ENCODE measurements around the gene FAM177A1. TPM values are rescaled to one million over a fixed set of nuclear protein-coding genes. Genes with fewer than 3 reads are reported as not detected.
"Not testable (repeated sequence)": the region's sequence is repeated elsewhere in the genome, so short reads cannot be mapped to it uniquely, and the experiment has no call there.

Gene FAM177A1
- total RNA-seq, 2 donors from 2014 or later: 45.1 to 52.0 TPM

GRCh38 chr14:35044939-35045797, 904 bp upstream of the FAM177A1 start:
- Mint-ChIP-seq H3K27me3 (no peaks in the 10 kb centered on the region), H3K4me1 (peaks cover 16% of the 10 kb centered on the region), H3K9me3 (no peaks in the 10 kb centered on the region), H3K4me3 (peak overlapping the region; percentile 97), H3K36me3 (ENCODE audit: low read depth) (peaks cover 17% of the 10 kb centered on the region), H3K27ac (peak overlapping the region; percentile 99)
- ATAC-seq (replicated peaks): no peak

- no peaks in the 10 kb centered on the region for H3K9me3 Mint-ChIP-seq
- peaks cover 22% of the 10 kb centered on the region for H3K36me3 Mint-ChIP-seq (ENCODE audit: low read depth)
- peak overlapping the region; percentile 99 for H3K27ac Mint-ChIP-seq
- H3K4me1 Mint-ChIP-seq: peaks cover 16% of the 10 kb centered on the region
- H3K4me3 Mint-ChIP-seq: peak overlapping the region; percentile 97
- ATAC-seq (replicated peaks): no peak
- H3K27me3 Mint-ChIP-seq: no peaks in the 10 kb centered on the region
These were observed 349 bp upstream of the FAM177A1 start for GRCh38 chr14:35045798-35046047.

- Mint-ChIP-seq H3K4me1 (peaks cover 16% of the 10 kb centered on the region), H3K9me3 (no peaks in the 10 kb centered on the region), H3K36me3 (ENCODE audit: low read depth) (peaks cover 34% of the 10 kb centered on the region), H3K27ac (peak overlapping the region; percentile 99), H3K27me3 (no peaks in the 10 kb centered on the region), H3K4me3 (peak overlapping the region; percentile 97)
- peak; percentile 27 for ATAC-seq (replicated peaks)
These were observed 872 bp downstream of the FAM177A1 start for GRCh38 chr14:35046751-35047536.

GRCh38 chr14:35047976-35048513, 2.0 kb downstream of the FAM177A1 start:
- Mint-ChIP-seq H3K4me3 (peak overlapping the region; percentile 97), H3K27me3 (no peaks in the 10 kb centered on the region), H3K36me3 (ENCODE audit: low read depth) (peaks cover 45% of the 10 kb centered on the region), H3K27ac (no peak overlapping the region), H3K4me1 (peaks cover 16% of the 10 kb centered on the region), H3K9me3 (no peaks in the 10 kb centered on the region)
- ATAC-seq (replicated peaks): no peak

- Mint-ChIP-seq H3K4me1 (peaks cover 7% of the 10 kb centered on the region), H3K27ac (no peak overlapping the region), H3K4me3 (no peak overlapping the region), H3K27me3 (no peaks in the 10 kb centered on the region), H3K36me3 (ENCODE audit: low read depth) (peaks cover 64% of the 10 kb centered on the region), H3K9me3 (no peaks in the 10 kb centered on the region)
- no peak for ATAC-seq (replicated peaks)
These were observed 4.6 kb downstream of the FAM177A1 start for GRCh38 chr14:35050652-35051051.

GRCh38 chr14:35051796-35052195, 5.7 kb downstream of the FAM177A1 start:
- H3K36me3 Mint-ChIP-seq (ENCODE audit: low read depth): peaks cover 75% of the 10 kb centered on the region
- no peak for ATAC-seq (replicated peaks)
- H3K9me3 Mint-ChIP-seq: no peaks in the 10 kb centered on the region
- no peak overlapping the region for H3K4me3 Mint-ChIP-seq
- no peaks in the 10 kb centered on the region for H3K27me3 Mint-ChIP-seq
- H3K4me1 Mint-ChIP-seq: peaks cover 8% of the 10 kb centered on the region
- H3K27ac Mint-ChIP-seq: peak overlapping the region; percentile 33

GRCh38 chr14:35052637-35053036, 6.6 kb downstream of the FAM177A1 start:
- no peaks in the 10 kb centered on the region for H3K27me3 Mint-ChIP-seq
- no peaks in the 10 kb centered on the region for H3K9me3 Mint-ChIP-seq
- no peak overlapping the region for H3K4me3 Mint-ChIP-seq
- ATAC-seq (replicated peaks): no peak
- no peak overlapping the region for H3K27ac Mint-ChIP-seq
- peaks cover 82% of the 10 kb centered on the region for H3K36me3 Mint-ChIP-seq (ENCODE audit: low read depth)
- H3K4me1 Mint-ChIP-seq: peaks cover 11% of the 10 kb centered on the region

GRCh38 chr14:35061113-35061791, 15.2 kb downstream of the FAM177A1 start:
- not testable (repeated sequence) for H3K9me3 Mint-ChIP-seq; ATAC-seq (replicated peaks); H3K4me3 Mint-ChIP-seq; H3K27me3 Mint-ChIP-seq; H3K4me1 Mint-ChIP-seq; H3K27ac Mint-ChIP-seq
- H3K36me3 Mint-ChIP-seq (ENCODE audit: low read depth): peaks cover 71% of the 10 kb centered on the region

GRCh38 chr14:35065731-35066130, 19.7 kb downstream of the FAM177A1 start:
- H3K4me3 Mint-ChIP-seq; H3K9me3 Mint-ChIP-seq; H3K27me3 Mint-ChIP-seq; H3K27ac Mint-ChIP-seq; ATAC-seq (replicated peaks); H3K4me1 Mint-ChIP-seq: not testable (repeated sequence)
- peaks cover 62% of the 10 kb centered on the region for H3K36me3 Mint-ChIP-seq (ENCODE audit: low read depth)

GRCh38 chr14:35068238-35069012, 22.4 kb downstream of the FAM177A1 start:
- no peaks in the 10 kb centered on the region for H3K4me1 Mint-ChIP-seq
- no peak for ATAC-seq (replicated peaks)
- peaks cover 69% of the 10 kb centered on the region for H3K36me3 Mint-ChIP-seq (ENCODE audit: low read depth)
- H3K27ac Mint-ChIP-seq: no peak overlapping the region
- H3K27me3 Mint-ChIP-seq: no peaks in the 10 kb centered on the region
- H3K9me3 Mint-ChIP-seq: no peaks in the 10 kb centered on the region
- H3K4me3 Mint-ChIP-seq: no peak overlapping the region

- Mint-ChIP-seq H3K27ac (peak overlapping the region; percentile 23), H3K9me3 (no peaks in the 10 kb centered on the region), H3K36me3 (ENCODE audit: low read depth) (peaks cover 69% of the 10 kb centered on the region), H3K4me1 (no peaks in the 10 kb centered on the region), H3K27me3 (no peaks in the 10 kb centered on the region), H3K4me3 (no peak overlapping the region)
- no peak for ATAC-seq (replicated peaks)
These were observed 26.2 kb downstream of the FAM177A1 start for GRCh38 chr14:35072226-35072625.

- H3K4me3 Mint-ChIP-seq: no peak overlapping the region
- ATAC-seq (replicated peaks): no peak
- no peaks in the 10 kb centered on the region for H3K27me3 Mint-ChIP-seq
- no peaks in the 10 kb centered on the region for H3K4me1 Mint-ChIP-seq
- peaks cover 64% of the 10 kb centered on the region for H3K36me3 Mint-ChIP-seq (ENCODE audit: low read depth)
- H3K27ac Mint-ChIP-seq: no peak overlapping the region
- H3K9me3 Mint-ChIP-seq: no peaks in the 10 kb centered on the region
These were observed 27.4 kb downstream of the FAM177A1 start for GRCh38 chr14:35073486-35073885.

GRCh38 chr14:35078082-35078481, 32.0 kb downstream of the FAM177A1 start:
- Mint-ChIP-seq H3K27me3 (no peaks in the 10 kb centered on the region), H3K4me1 (no peaks in the 10 kb centered on the region), H3K9me3 (no peaks in the 10 kb centered on the region), H3K36me3 (ENCODE audit: low read depth) (peaks cover 69% of the 10 kb centered on the region), H3K4me3 (no peak overlapping the region), H3K27ac (peak overlapping the region; percentile 36)
- ATAC-seq (replicated peaks): no peak

- H3K27ac Mint-ChIP-seq: no peak overlapping the region
- H3K9me3 Mint-ChIP-seq: no peaks in the 10 kb centered on the region
- H3K4me1 Mint-ChIP-seq: no peaks in the 10 kb centered on the region
- no peak overlapping the region for H3K4me3 Mint-ChIP-seq
- no peaks in the 10 kb centered on the region for H3K27me3 Mint-ChIP-seq
- H3K36me3 Mint-ChIP-seq (ENCODE audit: low read depth): peaks cover 81% of the 10 kb centered on the region
- ATAC-seq (replicated peaks): no peak
These were observed 33.7 kb downstream of the FAM177A1 start for GRCh38 chr14:35079742-35080141.
